Nephron progenitor cell (in vitro differentiated cells): Measurements from ENCODE around the gene TRIM38.
"Not testable (repeated sequence)": the region's sequence is repeated elsewhere in the genome, so short reads cannot be mapped to it uniquely, and the experiment has no call there.

Experiments
- DNase-seq: peaks from one replicate; pipeline ENCODE4 v3.0.0; 2021
- H3K27ac Mint-ChIP-seq: 2 replicates; pipeline ENCODE4 v1.8.0; 2021; ENCODE audit warnings: mild to moderate bottlenecking, moderate library complexity, mixed read lengths
- H3K27me3 Mint-ChIP-seq: 2 replicates; pipeline ENCODE4 v1.8.0; 2021; ENCODE audit warnings: mild to moderate bottlenecking, low read depth, mixed read lengths; ENCODE audit not compliant: poor library complexity
- H3K36me3 Mint-ChIP-seq: 2 replicates; pipeline ENCODE4 v1.8.0; 2021; ENCODE audit warnings: low read depth, mixed read lengths
- H3K4me1 Mint-ChIP-seq: 2 replicates; pipeline ENCODE4 v1.8.0; 2021; ENCODE audit warnings: mixed read lengths
- H3K4me3 Mint-ChIP-seq: 2 replicates; pipeline ENCODE4 v1.8.0; 2021; ENCODE audit warnings: mild to moderate bottlenecking, moderate library complexity, mixed read lengths
- H3K9me3 Mint-ChIP-seq: 2 replicates; pipeline ENCODE4 v1.8.0; 2021; ENCODE audit warnings: mild to moderate bottlenecking, moderate library complexity, mixed read lengths
- TF ChIP-seq, protein P1 (sequence below): fragments of 200-600 bp; sonication (generic); IDR thresholded peaks from 2 replicates; pipeline ENCODE4 v1.5.0; 2021; ENCODE audit warnings: antibody characterized with exemption

TRIM38 gene

GRCh38 chr6:26012061-26012460 lies 49.5 kb downstream of the TRIM38 start:
- Mint-ChIP-seq H3K4me1 (peaks cover 31% of the 10 kb centered on the region), H3K9me3 (peaks cover 5% of the 10 kb centered on the region), H3K27me3 (no peaks in the 10 kb centered on the region), H3K27ac (no peak overlapping the region), H3K4me3 (no peak overlapping the region), H3K36me3 (no peaks in the 10 kb centered on the region)
- TF ChIP-seq, protein P1, sequence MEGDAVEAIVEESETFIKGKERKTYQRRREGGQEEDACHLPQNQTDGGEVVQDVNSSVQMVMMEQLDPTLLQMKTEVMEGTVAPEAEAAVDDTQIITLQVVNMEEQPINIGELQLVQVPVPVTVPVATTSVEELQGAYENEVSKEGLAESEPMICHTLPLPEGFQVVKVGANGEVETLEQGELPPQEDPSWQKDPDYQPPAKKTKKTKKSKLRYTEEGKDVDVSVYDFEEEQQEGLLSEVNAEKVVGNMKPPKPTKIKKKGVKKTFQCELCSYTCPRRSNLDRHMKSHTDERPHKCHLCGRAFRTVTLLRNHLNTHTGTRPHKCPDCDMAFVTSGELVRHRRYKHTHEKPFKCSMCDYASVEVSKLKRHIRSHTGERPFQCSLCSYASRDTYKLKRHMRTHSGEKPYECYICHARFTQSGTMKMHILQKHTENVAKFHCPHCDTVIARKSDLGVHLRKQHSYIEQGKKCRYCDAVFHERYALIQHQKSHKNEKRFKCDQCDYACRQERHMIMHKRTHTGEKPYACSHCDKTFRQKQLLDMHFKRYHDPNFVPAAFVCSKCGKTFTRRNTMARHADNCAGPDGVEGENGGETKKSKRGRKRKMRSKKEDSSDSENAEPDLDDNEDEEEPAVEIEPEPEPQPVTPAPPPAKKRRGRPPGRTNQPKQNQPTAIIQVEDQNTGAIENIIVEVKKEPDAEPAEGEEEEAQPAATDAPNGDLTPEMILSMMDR = no peak
- DNase-seq = no peak

- not testable (repeated sequence) for H3K4me3 Mint-ChIP-seq, H3K36me3 Mint-ChIP-seq, H3K27me3 Mint-ChIP-seq, H3K27ac Mint-ChIP-seq, DNase-seq
- peaks cover 32% of the 10 kb centered on the region for H3K4me1 Mint-ChIP-seq
- H3K9me3 Mint-ChIP-seq = peaks cover 16% of the 10 kb centered on the region
Measured at GRCh38 chr6:26014386-26014785, 51.8 kb downstream of the TRIM38 start.

DNA sequence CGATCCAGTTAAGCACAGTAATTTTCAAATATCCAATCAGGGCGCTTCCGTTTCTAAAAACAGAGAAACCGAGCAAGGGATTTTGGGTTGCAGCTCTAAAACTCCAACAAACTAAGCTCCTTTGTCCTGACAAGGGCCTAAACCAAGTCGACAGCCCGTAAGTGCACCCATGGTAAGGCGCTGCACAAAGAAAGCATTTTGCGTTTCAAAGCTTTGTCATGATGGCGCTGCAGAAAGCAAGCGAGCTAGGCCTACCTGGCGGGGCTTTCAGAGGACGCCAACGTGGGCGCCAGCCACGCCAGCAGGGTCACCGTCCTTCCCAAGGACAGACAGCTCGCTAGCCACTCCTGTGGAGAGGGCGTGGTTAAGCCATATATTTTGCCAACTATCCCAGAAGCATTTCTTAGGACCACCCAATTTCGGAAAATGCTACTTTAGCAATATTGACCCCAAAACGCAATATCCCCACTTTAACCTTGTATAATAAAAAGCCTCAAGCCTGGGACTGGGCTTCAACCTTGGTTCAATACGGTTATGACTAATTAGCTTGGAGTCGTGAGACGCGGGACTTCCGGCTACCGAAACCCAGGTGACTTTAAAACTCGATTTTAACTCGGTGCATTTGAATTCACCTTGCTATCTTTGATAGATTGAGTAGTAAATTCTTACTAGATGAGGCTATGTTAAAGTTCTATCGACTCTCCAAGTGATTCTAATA lies 53.8 kb downstream of the TRIM38 start:
- H3K9me3 Mint-ChIP-seq = peaks cover 20% of the 10 kb centered on the region
- no peak for DNase-seq
- peaks cover 17% of the 10 kb centered on the region for H3K4me1 Mint-ChIP-seq
- TF ChIP-seq, protein P1 = no peak
- peaks cover 3% of the 10 kb centered on the region for H3K27me3 Mint-ChIP-seq
- H3K4me3 Mint-ChIP-seq = peak overlapping the region; percentile 81
- peak overlapping the region; percentile 71 for H3K27ac Mint-ChIP-seq
- peaks cover 12% of the 10 kb centered on the region for H3K36me3 Mint-ChIP-seq

DNA sequence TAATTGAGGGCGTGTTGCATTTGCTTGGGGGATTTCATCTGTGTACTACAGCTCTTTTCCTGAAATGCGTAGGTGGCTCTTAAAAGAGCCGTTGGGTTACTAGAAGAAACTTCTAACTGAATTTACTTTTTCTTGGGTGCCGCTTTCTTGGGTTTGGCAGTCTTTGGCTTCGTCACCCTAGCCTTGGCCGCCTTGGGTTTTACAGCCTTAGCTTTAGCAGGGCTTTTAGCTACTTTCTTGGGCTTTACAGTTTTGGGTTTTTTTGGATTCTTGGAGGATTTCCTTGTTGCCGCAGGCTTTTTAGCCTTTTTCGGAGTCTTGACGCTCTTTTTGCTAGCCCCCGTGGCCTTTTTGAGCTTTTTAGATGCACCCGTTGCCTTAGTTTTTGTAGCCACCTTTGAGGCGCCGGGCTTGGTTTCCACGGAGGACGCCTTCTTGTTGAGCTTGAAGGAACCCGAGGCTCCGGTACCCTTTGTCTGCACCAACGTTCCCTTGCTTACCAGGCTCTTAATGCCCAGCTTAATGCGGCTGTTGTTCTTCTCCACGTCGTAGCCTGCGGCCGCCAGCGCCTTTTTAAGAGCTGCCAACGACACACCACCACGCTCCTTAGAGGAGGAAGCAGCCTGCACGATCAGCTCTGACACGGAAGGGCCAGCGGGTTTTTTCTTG lies 54.5 kb downstream of the TRIM38 start:
- peak overlapping the region; percentile 81 for H3K4me3 Mint-ChIP-seq
- H3K9me3 Mint-ChIP-seq = peaks cover 20% of the 10 kb centered on the region
- H3K36me3 Mint-ChIP-seq = peaks cover 12% of the 10 kb centered on the region
- peak overlapping the region; percentile 71 for H3K27ac Mint-ChIP-seq
- TF ChIP-seq, protein P1 = no peak
- DNase-seq = no peak
- H3K4me1 Mint-ChIP-seq = peaks cover 24% of the 10 kb centered on the region
- H3K27me3 Mint-ChIP-seq = peaks cover 3% of the 10 kb centered on the region

DNA sequence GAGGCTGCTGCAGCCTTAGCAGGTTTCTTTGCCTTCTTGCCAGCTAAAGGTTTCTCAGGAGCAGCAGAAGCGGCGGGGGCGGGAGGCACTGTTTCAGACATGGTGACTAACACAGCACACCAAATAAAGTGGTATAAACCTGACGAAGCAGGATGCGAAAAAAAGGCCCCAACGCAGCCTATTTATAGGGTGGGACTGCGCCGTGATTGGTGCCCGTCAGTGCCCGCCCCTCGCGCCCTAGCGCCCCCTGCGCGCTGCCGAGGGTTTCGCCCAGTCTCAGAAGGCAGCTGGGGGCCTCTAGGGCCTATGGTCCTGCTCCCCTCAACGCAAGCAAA lies 55.0 kb downstream of the TRIM38 start:
- TF ChIP-seq, protein P1 = peak; percentile 21
- H3K27ac Mint-ChIP-seq = peak overlapping the region; percentile 71
- peaks cover 20% of the 10 kb centered on the region for H3K9me3 Mint-ChIP-seq
- peaks cover 29% of the 10 kb centered on the region for H3K4me1 Mint-ChIP-seq
- H3K27me3 Mint-ChIP-seq = peaks cover 3% of the 10 kb centered on the region
- peak; percentile 54 for DNase-seq
- H3K4me3 Mint-ChIP-seq = peak overlapping the region; percentile 81
- H3K36me3 Mint-ChIP-seq = peaks cover 12% of the 10 kb centered on the region

DNA sequence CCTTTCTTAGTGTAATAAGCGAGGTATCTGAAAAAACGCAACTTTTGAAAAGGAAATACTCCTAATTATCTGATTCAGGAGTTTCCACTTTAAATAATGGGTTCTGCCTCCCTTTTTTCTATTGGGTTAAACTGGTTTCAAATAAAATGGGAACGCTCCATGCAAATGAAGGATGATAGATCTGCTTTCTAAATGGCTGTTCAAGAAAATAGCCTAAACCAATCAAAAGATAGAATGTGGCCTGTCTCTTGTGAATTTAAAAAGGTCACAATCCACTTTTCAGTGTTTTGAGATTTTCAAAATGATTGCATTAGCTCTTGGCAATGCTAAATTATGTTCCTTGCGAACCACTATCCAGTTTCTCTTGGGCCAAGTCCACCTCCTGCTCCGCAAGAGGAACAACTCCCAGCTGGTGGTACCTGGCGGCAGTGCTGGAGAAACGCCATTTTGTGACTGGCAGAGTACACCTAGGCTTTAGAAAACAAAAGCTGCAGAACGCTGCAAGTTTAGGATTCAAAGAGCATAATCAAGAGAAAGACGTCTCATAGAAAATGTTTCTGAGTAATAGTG lies 56.7 kb downstream of the TRIM38 start:
- Mint-ChIP-seq H3K27ac (peak overlapping the region; percentile 51), H3K4me1 (peaks cover 42% of the 10 kb centered on the region), H3K27me3 (peaks cover 3% of the 10 kb centered on the region), H3K36me3 (peaks cover 12% of the 10 kb centered on the region), H3K4me3 (peak overlapping the region; percentile 58), H3K9me3 (peaks cover 20% of the 10 kb centered on the region)
- no peak for DNase-seq
- TF ChIP-seq, protein P1 = no peak
